ENCODE data around the gene SLC25A45.
"Not testable (repeated sequence)": the region's sequence is repeated elsewhere in the genome, so short reads cannot be mapped to it uniquely, and the experiment has no call there.

The SLC25A45 gene

DNA sequence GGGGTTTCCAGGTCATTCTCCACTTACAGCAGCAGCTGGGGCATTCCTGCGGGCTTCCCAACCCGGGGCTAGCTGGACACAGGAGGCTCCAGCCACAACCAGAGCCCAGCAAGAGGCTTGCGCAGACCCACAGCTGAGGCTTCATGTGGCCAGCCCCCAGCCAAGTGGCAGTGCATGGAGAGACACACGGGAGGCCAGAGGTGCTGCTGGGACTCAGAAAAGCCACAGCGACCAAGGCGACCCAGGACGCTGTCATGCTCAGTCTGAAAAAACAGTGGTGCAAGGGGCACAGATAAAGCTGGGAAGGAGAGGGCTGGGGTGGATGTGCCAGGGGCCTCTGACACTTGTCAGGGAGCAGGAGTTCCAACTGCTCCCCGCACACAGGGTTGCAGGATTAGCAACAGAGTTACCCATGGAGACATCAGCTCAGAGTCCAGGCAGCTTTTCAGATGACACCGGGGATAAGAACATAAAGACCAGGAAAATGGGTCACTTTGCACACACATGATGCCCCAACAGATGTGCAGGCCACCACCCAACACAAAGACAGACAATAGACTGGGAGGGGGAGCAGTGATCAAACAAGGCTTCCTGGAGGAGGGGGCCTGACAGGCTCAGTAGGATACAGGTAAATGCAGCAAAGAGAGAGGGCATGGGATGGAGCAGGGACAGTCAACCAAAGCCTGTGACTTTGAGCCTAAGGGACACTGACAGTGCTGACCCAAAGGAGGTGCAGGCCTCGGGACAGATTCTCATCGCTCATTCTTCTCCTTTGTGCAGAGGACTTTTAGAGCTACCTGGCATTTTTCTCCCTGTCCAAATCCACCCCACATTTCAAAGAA, 33.3 kb upstream of the SLC25A45 start:
- TF ChIP-seq, protein P1, sequence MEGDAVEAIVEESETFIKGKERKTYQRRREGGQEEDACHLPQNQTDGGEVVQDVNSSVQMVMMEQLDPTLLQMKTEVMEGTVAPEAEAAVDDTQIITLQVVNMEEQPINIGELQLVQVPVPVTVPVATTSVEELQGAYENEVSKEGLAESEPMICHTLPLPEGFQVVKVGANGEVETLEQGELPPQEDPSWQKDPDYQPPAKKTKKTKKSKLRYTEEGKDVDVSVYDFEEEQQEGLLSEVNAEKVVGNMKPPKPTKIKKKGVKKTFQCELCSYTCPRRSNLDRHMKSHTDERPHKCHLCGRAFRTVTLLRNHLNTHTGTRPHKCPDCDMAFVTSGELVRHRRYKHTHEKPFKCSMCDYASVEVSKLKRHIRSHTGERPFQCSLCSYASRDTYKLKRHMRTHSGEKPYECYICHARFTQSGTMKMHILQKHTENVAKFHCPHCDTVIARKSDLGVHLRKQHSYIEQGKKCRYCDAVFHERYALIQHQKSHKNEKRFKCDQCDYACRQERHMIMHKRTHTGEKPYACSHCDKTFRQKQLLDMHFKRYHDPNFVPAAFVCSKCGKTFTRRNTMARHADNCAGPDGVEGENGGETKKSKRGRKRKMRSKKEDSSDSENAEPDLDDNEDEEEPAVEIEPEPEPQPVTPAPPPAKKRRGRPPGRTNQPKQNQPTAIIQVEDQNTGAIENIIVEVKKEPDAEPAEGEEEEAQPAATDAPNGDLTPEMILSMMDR (IDR thresholded peaks at IDR 0.05; ENCODE audit: low read depth, low read length): no peak
- peak overlapping the region; percentile 27; the same call in 1 of the 2 replicates for H3K4me3 ChIP-seq (ENCODE audit: low read depth, low read length)

DNA sequence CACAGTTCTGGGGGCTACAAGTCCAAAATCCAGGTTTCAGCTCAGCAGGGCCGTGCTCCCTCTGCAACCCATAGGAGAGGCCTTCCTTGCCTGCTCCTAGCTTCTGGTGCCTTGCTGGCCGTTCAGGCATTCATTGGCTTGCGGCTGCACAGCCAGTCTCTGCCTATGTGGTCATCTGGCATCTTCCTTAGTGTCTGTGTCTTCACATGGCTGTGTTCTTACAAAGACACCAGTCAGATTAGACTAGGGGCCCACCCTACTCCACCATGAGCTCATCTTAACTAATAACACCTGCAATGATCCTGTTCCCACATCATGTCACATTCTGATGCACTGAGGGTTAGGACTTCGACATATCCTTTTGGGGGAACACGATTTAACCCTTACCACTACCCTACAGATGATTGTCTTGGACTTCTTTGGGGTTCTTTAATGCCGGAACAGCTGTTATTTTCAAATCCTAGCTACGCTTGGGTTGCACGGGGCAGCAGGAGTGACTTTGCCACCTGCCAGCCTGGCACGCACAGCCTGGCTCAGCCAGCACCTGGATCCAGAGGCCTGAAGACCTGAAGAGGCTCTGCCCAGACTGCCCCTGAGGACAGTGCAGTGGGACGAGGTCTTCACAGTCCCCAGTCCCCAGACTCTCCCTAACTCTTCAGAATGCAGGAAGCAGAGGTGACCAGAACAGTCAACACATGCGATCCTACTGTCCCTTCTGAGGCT, 32.5 kb upstream of the SLC25A45 start:
- TF ChIP-seq, protein P1 (IDR thresholded peaks at IDR 0.05; ENCODE audit: low read depth, low read length): no peak
- H3K4me3 ChIP-seq (ENCODE audit: low read depth, low read length): no peak overlapping the region

DNA sequence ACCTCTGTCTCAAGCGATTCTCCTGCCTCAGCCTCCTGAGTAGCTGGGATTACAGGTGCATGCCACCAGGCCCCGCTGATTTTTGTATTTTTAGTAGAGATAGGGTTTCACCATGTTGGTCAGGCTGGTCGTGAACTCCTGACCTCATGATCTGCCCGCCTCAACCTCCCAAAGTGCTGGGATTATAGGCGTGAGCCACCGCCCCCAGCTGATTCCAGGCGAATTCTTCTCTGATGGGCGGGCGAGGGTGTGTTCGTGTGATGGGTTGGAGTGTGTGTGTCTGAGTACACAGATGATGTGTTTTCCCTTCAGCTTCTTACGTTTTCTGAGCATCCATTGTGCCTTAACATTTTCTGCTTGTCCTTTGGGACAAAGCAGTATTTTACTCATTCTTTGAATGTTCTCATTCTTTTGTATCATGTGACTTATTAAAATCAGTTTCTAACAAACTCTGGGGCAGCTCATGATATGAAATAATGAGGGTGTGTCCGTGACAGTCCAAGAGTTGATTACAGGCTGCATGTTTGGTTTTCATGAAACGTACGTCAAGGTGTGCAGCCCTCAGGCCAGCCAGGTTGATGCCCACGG, 30.7 kb upstream of the SLC25A45 start:
- not testable (repeated sequence) for H3K4me3 ChIP-seq (ENCODE audit: low read depth, low read length)

GRCh38 chr11:65412271-65413076, 30.0 kb upstream of the SLC25A45 start:
- TF ChIP-seq, protein P1 (IDR thresholded peaks at IDR 0.05; ENCODE audit: low read depth, low read length): no peak
- H3K4me3 ChIP-seq (ENCODE audit: low read depth, low read length): no peak overlapping the region

GRCh38 chr11:65411681-65412070, 29.2 kb upstream of the SLC25A45 start:
- TF ChIP-seq, protein P1 (IDR thresholded peaks at IDR 0.05; ENCODE audit: low read depth, low read length): no peak
- H3K4me3 ChIP-seq (ENCODE audit: low read depth, low read length): no peak overlapping the region

DNA sequence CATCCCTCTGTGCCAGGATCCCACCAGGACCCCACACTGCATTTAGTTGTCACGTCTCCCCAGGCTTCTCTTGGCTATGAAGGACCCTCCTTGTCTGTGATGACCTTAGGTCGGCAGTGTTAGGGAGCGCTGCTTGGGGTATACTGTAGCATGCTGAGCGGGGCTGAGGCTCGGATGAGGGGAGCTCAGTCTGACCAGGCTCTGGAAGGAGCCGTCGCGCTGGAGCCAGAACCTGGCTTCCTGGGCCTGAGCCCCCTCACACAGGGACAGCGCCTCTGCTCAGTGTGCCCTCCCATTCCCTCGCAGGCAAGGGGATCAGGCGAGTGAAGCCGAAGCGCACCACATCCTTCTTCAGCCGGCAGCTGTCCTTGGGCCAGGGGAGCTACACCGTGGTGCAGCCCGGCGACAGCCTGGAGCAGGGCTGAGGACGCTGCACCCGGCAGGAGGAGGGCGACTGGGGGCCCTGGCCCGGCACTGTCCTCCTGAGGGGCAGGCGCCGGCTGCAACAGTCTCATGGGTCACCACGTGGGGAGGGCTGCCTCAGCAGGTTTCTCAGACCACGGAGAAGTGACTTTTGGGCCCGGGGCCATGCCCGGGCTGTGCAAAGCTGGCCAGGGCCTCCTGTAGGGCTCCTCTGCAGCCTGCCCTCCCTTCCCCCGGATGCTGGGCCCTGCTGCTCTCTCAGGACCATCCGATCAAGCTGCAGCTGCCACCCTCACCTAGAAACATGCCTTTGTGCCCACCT, 28.7 kb upstream of the SLC25A45 start:
- no peak overlapping the region for H3K4me3 ChIP-seq (ENCODE audit: low read depth, low read length)
- TF ChIP-seq, protein P1 (IDR thresholded peaks at IDR 0.05; ENCODE audit: low read depth, low read length): no peak

Measured in WI38 (cell line).